ENCODE measurements around the gene RAB44.
"Not testable (repeated sequence)": the region's sequence is repeated elsewhere in the genome, so short reads cannot be mapped to it uniquely, and the experiment has no call there.

RAB44 gene

DNA sequence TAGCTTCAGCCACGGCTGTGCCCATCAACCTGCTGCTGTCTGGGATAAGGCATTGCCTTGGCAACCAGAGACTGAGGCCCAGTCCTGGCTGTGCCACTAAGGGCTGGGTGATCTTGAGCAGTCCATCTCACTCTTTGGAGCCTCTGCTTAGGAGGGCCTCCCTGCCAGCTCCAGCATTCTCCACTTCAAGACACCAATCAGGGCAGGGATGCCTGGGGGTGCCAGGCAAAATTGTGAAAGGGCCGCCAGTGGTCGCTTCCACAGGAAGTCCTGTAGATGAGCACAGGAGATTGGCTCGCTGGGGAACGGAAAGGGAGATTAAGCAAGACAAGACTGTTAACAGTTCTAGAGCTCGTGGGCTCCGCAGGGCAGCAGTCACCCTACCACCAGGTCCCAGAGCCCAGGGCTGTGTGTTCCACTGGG, at the start of gene RAB44:
RAB44 (plus strand) TSS at position 346 of the 423 bp plus-strand sequence. CDS start 6,410 bp downstream, outside the sequence.
- no peak for DNase-seq (ENCODE audit: low read depth)

DNA sequence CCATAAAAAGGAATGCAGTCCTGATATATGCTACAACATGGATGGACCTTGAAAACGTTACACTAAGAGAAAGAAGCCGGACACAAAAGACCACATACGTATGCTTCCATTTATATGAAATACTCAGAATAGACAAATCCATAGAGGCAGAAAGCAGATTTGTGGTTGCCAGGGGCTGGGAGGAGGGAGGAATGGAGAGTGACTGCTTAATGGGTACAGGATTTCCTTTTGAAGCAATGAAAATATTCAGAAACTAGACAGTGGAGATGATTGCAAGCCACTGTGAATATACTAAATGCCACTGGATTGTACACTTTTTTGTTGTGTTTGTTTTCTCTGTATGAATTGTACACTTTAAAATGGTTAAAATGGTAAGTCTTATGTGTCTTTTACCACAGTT, 48.5 kb upstream of the RAB44 start:
- no peak for DNase-seq (ENCODE audit: low read depth)

- no peak for DNase-seq (ENCODE audit: low read depth)
Measured at GRCh38 chr6:36649701-36650484, 47.7 kb upstream of the RAB44 start.

DNA sequence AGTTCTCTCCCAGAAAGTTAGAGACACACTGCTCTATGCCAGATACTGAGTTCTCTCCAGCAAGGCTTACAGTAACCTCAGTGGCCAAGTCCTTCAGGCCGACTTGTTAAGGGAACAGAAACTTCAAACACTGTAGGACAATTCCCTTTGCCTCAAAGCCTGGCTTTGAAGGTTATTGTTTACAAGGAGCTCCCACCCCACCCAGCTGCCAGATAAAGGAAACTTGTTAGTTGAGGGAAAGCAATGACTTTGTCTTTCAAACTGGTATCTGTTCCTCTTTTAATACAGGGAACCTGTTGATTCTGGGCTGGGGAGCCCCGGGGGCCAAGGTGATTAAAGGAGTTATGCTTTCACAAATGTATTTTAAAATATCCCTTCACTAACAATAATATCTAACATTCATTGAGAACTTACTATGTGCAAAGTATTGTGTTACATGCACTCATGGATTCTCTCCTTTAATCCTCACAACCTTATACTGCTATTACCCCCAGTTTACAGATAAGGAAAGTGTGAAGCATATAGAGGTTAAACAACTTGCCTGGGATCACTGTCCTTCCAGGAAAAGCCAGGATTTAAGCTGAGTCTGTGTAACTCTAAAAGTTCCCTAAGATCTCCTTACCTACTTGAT, 46.7 kb upstream of the RAB44 start:
- no peak for DNase-seq (ENCODE audit: low read depth)

DNA sequence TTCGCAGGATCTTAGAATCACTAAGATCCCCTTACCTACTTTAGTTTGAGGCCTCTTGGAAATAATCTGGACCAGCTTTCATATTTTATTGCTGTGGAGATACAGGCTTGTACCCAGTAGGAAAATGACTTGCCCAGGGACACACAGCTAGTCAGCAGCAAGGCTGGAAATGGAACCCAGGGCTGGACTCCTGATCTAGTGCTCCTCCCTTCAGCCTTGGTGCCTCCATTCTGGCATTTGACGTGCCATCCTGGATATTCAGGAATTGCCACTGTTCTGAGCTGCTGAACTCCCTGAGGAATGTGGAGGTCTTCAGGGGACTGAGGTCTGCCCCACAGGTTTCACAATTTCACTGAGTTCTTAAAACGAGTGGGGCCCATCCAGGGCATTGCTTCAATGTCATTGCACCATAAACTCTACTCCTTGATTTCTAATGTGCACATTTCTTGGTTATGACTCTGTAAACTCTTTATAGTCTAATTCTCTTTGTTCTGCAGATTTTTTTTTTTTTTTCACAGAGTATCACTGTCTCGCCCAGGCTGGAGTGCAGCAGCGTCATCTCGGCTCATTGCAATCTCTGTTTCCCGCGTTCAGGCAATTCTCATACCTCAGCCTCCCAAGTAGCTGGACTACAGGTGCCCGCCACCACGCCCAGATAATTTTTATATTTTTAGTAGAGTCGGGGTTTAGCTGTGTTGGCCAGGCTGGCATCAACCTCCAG, 45.8 kb upstream of the RAB44 start:
- no peak for DNase-seq (ENCODE audit: low read depth)

DNA sequence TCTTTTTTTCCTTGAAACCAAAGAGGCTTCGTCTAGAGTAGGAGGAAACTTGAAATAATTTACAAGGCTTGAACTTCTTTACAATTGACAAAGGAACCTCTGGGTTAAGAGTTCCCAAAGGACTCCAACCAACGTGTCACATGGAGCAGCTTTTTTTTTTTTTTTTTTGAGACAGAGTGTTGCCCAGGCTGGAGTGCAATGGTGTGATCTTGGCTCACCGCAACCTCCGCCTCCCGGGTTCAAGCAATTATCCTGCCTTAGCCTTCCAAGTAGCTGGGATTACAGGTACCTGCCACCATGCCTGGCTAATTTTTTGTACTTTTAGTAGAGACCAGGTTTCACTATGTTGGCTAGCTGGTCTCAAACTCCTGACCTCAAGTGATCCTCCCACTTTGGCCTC, 43.2 kb upstream of the RAB44 start:
- not testable (repeated sequence) for DNase-seq (ENCODE audit: low read depth)

DNA sequence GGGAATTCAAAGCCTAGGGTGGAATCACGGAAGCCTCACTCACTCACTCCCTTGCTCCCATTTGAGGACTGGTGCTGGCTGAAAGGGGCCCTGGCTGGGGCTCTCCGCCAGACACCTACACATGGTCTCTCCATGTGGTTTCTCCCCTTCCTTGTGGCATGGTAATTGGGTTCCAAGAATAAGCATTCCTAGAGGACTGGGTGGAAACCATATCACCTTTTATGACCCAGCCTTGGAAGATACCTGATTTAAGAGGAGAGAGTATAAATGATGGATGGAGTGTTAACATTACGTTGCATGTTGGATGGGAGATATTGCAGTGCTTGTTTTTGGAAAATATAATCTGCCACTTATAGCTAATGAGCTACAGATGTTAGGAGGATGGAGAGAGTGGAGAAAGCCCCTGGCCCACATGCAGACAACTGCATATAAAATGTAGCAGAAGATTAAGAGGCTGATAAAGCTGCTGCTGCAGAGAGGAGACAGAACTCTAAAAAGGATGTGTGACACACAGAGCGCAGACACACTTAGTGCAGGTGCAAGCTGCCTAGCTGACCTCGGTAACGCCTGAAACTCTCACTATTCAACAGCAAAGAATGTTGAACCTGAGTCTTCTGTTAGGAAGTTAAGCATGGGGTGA, 42.4 kb upstream of the RAB44 start:
- DNase-seq (ENCODE audit: low read depth) = no peak

DNA sequence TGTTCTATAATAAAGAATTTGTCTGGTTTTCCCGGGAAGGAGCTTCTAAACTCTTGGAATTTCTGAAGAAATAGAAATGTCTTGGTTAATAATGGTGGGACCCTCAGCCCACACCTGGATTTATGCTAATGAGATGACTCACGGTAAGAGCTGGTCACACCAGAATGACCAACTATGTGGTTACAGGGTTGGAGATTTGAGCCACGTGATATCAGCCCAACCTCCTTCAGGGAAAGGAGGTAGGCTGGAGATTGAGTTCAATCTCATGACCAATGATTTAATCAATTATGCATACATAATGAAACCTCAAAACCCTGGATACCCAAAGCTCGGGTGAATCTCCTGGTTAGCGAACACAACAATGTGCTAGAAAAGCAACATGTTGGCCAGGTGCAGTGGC, 41.2 kb upstream of the RAB44 start:
- DNase-seq (ENCODE audit: low read depth) = no peak

GRCh38 chr6:36657271-36657670, 40.4 kb upstream of the RAB44 start:
- DNase-seq (ENCODE audit: low read depth) = no peak

DNA sequence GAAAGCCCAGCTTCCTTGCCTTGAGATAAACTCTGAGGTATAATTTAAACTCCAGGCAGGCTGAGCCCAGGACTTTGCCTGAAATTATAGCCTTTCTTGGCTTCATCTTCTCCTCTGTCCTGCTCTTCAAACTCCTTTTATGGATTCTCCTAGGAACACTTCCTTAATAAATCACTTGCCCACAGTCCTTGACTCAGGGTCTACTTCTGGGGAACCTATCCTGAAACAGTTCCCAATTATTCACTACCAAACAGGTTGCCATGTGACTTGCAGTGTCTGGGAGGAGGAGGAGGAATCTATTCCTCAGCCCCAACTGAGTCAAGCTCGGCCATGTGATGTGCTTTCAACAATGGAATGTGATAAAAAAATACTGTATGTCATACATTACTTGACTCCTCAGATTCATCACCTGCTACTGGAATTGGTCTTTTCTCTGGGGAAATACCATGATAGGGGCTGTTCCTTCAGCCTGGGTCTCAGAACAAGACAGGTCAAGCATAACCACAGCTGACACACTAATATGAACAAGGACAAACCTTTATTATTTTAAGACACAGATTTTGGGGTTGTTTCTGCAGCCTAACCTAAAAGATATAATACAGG, 39.6 kb upstream of the RAB44 start:
- no peak for DNase-seq (ENCODE audit: low read depth)

DNA sequence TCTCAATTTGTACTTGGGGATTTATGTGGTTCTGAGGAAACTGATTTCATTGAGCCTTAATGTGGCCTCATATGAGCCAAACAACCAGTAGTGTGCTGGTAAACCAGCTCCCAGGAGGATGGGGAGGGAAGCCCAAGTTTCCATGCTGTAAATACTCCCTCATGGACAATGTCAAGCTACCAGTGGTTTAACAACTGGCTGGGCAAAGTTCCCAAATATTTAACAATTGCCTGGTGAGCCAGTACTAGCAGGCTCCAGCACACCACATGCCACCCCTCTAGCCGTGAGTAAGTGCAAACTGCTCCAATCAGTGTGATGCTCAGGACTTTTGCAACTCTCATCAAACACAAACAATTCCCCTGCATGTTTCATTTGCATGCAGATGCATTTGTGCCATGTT, 38.4 kb upstream of the RAB44 start:
- DNase-seq (ENCODE audit: low read depth) = no peak

- DNase-seq (ENCODE audit: low read depth) = no peak
Measured at GRCh38 chr6:36660771-36661471, 36.7 kb upstream of the RAB44 start.

DNA sequence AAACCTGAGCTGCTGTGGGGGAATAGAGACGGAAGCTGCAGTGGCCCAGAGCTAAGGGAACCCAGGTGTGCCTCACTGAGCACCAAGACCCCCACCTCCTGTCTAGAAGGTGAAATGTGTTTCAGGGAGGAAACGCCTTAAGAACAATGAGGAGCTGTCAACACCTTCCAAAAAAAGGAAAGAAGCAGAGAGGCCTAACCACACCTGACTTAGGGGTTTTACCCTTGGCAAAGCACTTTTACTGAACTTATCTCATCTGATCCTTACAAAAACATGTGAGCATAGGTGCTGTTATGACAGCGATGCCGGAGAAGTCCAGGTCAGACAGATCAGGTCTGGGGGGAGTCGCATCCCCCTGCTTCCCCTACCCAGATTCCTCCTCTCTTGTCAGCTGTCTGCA, 35.2 kb upstream of the RAB44 start:
- no peak for DNase-seq (ENCODE audit: low read depth)

DNA sequence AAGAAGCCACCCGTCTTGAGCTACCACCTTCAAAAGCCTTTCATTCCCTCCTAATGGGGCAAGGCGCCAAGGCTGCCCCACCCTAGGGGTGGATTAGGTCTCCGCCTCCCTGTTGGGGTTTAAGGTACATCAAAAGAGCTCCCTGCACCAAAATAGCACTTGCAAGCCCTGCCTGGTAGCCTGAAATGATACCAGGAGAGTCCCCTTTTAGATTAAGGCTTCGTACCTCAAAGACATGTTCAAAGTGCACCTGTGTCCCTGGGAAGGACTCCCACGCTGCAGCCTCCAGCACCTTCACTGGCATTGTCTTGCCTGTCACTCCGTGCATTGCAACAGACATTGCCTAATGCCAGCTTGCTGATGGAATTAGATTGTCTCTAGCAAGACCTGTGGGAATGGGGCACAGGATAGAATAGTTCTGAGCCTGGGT, 34.8 kb upstream of the RAB44 start:
- DNase-seq (ENCODE audit: low read depth) = no peak

- no peak for DNase-seq (ENCODE audit: low read depth)
Measured at GRCh38 chr6:36663504-36664446, 33.9 kb upstream of the RAB44 start.

DNA sequence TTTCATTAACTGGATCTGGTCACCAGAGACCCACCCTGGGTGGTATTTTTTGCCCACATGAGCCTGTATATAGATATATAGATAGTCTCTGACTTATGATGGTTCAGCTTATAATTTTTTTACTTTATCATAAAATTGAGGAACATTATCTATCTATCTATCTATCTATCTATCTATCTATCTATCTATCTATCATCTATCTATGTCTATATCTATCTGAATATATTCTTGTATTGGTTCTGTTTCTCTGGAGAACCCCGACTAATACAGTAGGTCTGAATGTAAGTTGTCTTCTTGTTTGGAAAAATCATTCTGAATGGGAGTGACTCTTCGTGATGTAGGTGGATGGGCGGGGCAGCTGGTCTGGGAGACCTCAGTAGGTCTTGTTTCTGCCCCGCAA, 32.4 kb upstream of the RAB44 start:
- no peak for DNase-seq (ENCODE audit: low read depth)

GRCh38 chr6:36666287-36666686, 31.3 kb upstream of the RAB44 start:
- no peak for DNase-seq (ENCODE audit: low read depth)

DNA sequence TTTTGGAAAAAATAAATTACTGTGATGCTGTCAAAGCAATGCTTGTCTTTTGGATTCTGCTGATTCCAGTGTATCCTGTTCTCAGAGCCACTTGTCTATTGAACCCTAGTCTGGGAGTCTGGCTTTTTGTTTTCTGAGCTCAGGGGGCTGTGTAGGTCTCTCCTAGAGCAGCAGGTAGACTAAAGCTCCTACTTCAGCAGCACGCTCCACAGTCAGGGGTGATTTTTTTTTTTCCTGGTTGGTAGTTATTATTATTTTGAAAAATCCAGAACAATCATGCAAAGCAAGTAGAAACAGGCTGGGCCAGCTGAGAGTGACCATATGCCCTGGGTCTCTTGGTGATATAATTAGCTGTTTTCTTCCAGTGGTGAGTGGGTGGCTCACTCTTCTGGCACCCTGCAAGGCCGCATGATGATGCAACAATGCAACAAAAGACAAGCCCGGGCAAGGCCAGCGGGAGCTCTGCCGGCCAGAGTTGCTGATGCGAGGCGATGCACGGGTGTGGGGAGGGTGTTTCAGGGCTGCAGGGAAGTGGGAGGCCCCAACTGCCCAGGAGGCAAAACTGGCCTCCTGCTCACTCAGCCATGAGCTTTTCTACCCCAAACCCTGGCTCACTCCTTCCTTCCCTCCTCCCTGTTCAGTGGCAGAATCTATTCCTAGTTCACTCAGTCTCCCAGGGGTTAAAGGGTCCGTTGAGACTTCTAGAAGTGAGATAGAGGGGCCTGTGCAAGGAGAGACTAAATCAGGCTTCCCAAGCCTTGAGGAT, 30.6 kb upstream of the RAB44 start:
- no peak for DNase-seq (ENCODE audit: low read depth)

GRCh38 chr6:36668591-36668990, 29.0 kb upstream of the RAB44 start:
- no peak for DNase-seq (ENCODE audit: low read depth)

GRCh38 chr6:36669002-36669401, 28.6 kb upstream of the RAB44 start:
- no peak for DNase-seq (ENCODE audit: low read depth)

Measured in stimulated activated CD8-positive, alpha-beta memory T cell treated with anti-CD3 and anti-CD28 coated beads, Interleukin-4, amount 100 ng/mL, for 24 hours (primary cell).